IMR-90 (cell line): ENCODE data around the gene UGT2A2. TPM values are rescaled to one million over a fixed set of nuclear protein-coding genes. Genes with fewer than 3 reads are reported as not detected.

Experiments used
- ATAC-seq: fragments of 200-7000 bp; cut with Tn5 transposase; 2 replicates; pipeline ENCODE4 v1.9.1; 2020; ENCODE audit warnings: low read depth, mild to moderate bottlenecking, moderate library complexity
- BruUV-seq: library from RNA; stranded (reverse); fragments of 400-500 nt; replicated peaks from 2 replicates; lab custom pipeline; 2021; lab: Mats Ljungman, UMichigan
- CTCF ChIA-PET: fragments of 300-600 bp; formaldehyde crosslinking; extraction: SDS; loops from one replicate; lab custom pipeline; 2021; ENCODE audit warnings: antibody characterized with exemption; lab: Yijun Ruan, JAX
- POLR2A ChIA-PET: fragments of 300-600 bp; sonication (Branson Sonifier 250); formaldehyde crosslinking; loops from one replicate; lab custom pipeline; 2022; ENCODE audit warnings: antibody characterized with exemption; ENCODE audit not compliant: unreplicated experiment; lab: Charles Lee
- DNase-seq: peaks from one replicate; pipeline ENCODE4 v3.0.0; 2013
- H2AFZ ChIP-seq: replicated peaks from 2 replicates; pipeline ENCODE3; 2013; ENCODE audit warnings: low read length, mild to moderate bottlenecking; ENCODE audit not compliant: poor library complexity
- H2AK5ac ChIP-seq: 2 replicates; pipeline ENCODE4 v1.6.1; 2013; ENCODE audit warnings: low read depth, low read length, inconsistent platforms
- H2AK9ac ChIP-seq: replicated peaks from 2 replicates; pipeline ENCODE3; 2013; ENCODE audit warnings: mild to moderate bottlenecking, low read depth, low read length, moderate library complexity; ENCODE audit not compliant: poor library complexity
- H2BK120ac ChIP-seq: 2 replicates; pipeline ENCODE4 v1.6.1; 2013; ENCODE audit warnings: low read depth, low read length, inconsistent platforms
- H2BK15ac ChIP-seq: 3 replicates; pipeline ENCODE4 v1.6.1; 2013; ENCODE audit warnings: low read depth, low read length, inconsistent platforms
- H2BK20ac ChIP-seq: 2 replicates; pipeline ENCODE4 v1.6.1; 2013; ENCODE audit warnings: low read depth, mild to moderate bottlenecking, inconsistent platforms, low read length, moderate library complexity
- H2BK5ac ChIP-seq: 2 replicates; pipeline ENCODE4 v1.6.1; 2013; ENCODE audit warnings: mild to moderate bottlenecking, low read depth, low read length, inconsistent platforms; ENCODE audit not compliant: poor library complexity, severe bottlenecking
- H3K14ac ChIP-seq: replicated peaks from 2 replicates; pipeline ENCODE4 v1.6.1; 2013; ENCODE audit warnings: low read depth, low read length, inconsistent platforms
- H3K18ac ChIP-seq: 2 replicates; pipeline ENCODE4 v1.6.1; 2013; ENCODE audit warnings: low read depth, low read length, control low read depth
- H3K23ac ChIP-seq: 2 replicates; pipeline ENCODE4 v1.6.1; 2013; ENCODE audit warnings: low read depth, low read length, inconsistent platforms
- H3K27ac ChIP-seq: 2 replicates; pipeline ENCODE4 v1.5.1; 2013; ENCODE audit warnings: mild to moderate bottlenecking, control low read depth, low read length; ENCODE audit not compliant: insufficient read depth
- H3K27me3 ChIP-seq: 2 replicates; pipeline ENCODE4 v1.6.1; 2013; ENCODE audit warnings: low read length; ENCODE audit not compliant: control insufficient read depth, insufficient read depth
- H3K36me3 ChIP-seq: 2 replicates; pipeline ENCODE4 v1.6.1; 2013; ENCODE audit warnings: low read length, mixed read lengths; ENCODE audit not compliant: control insufficient read depth, insufficient read depth
- H3K4ac ChIP-seq: 2 replicates; pipeline ENCODE4 v1.6.1; 2013; ENCODE audit warnings: low read depth, low read length, inconsistent platforms
- H3K4me1 ChIP-seq: 2 replicates; pipeline ENCODE4 v1.6.1; 2013; ENCODE audit warnings: low read length, mixed read lengths; ENCODE audit not compliant: control insufficient read depth, insufficient read depth
- H3K4me2 ChIP-seq: 2 replicates; pipeline ENCODE4 v1.6.1; 2013; ENCODE audit warnings: low read depth, mild to moderate bottlenecking, control low read depth, low read length, moderate library complexity
- H3K4me3 ChIP-seq: 2 replicates; pipeline ENCODE4 v1.5.1; 2013; ENCODE audit warnings: low read depth, mild to moderate bottlenecking, control low read depth, low read length, moderate library complexity; ENCODE audit not compliant: insufficient read depth
- H3K56ac ChIP-seq: 2 replicates; pipeline ENCODE4 v1.6.1; 2013; ENCODE audit warnings: low read length, inconsistent platforms; ENCODE audit not compliant: insufficient read depth; ENCODE audit errors: extremely low read depth
- H3K79me1 ChIP-seq, 2 experiments: 2 replicates each; pipeline ENCODE4 v1.6.1; 2013; ENCODE audit warnings: low read length in 2 of 2, inconsistent platforms in 1 of 2, low read depth in 1 of 2
- H3K9ac ChIP-seq: 2 replicates; pipeline ENCODE4 v1.6.1; 2013; ENCODE audit warnings: low read depth, low read length, control low read depth
- H3K9me1 ChIP-seq: 2 replicates; pipeline ENCODE4 v1.6.1; 2013; ENCODE audit warnings: low read length, inconsistent platforms; ENCODE audit not compliant: insufficient read depth
- H3K9me3 ChIP-seq: 2 replicates; pipeline ENCODE4 v1.6.1; 2013; ENCODE audit warnings: low read length; ENCODE audit not compliant: control insufficient read depth, insufficient read depth
- H4K20me1 ChIP-seq: 2 replicates; pipeline ENCODE4 v1.6.1; 2013; ENCODE audit warnings: low read length, inconsistent platforms; ENCODE audit not compliant: insufficient read depth
- H4K5ac ChIP-seq: 2 replicates; pipeline ENCODE4 v1.6.1; 2013; ENCODE audit warnings: mild to moderate bottlenecking, low read depth, low read length, control low read depth
- H4K8ac ChIP-seq, 2 experiments: 2 replicates each; pipeline ENCODE4 v1.6.1; 2013; ENCODE audit warnings: low read depth in 2 of 2, low read length in 2 of 2, control low read depth in 1 of 2, inconsistent platforms in 1 of 2
- H4K91ac ChIP-seq: 2 replicates; pipeline ENCODE4 v1.6.1; 2013; ENCODE audit warnings: low read depth, low read length, inconsistent platforms; ENCODE audit not compliant: insufficient read depth
- BHLHE40 ChIP-seq: fragments of 150-350 bp; IDR thresholded peaks from 2 replicates; pipeline ENCODE4 v1.6.1; 2016; ENCODE audit warnings: mild to moderate bottlenecking, low read depth, low read length
- CEBPB ChIP-seq: IDR thresholded peaks from 2 replicates; pipeline ENCODE4 v1.6.1; 2012; ENCODE audit warnings: low read depth, low read length, improper control_type of control experiment
- CHD1 ChIP-seq: IDR thresholded peaks from 2 replicates; pipeline ENCODE4 v1.6.1; 2012; ENCODE audit warnings: low read depth, low read length, improper control_type of control experiment
- ELK1 ChIP-seq: fragments of 150-350 bp; IDR thresholded peaks from 2 replicates; pipeline ENCODE4 v1.6.1; 2016; ENCODE audit warnings: low read depth, mild to moderate bottlenecking, low read length, moderate library complexity, borderline replicate concordance
- FOS ChIP-seq: fragments of 150-350 bp; IDR thresholded peaks from 2 replicates; pipeline ENCODE4 v1.6.1; 2016; ENCODE audit warnings: low read depth, low read length
- MAFK ChIP-seq: IDR thresholded peaks from 2 replicates; pipeline ENCODE4 v1.6.1; 2012; ENCODE audit warnings: low read depth, low read length, improper control_type of control experiment
- MAZ ChIP-seq: IDR thresholded peaks from 2 replicates; pipeline ENCODE4 v1.6.1; 2012; ENCODE audit warnings: low read depth, mild to moderate bottlenecking, low read length, improper control_type of control experiment, moderate library complexity, borderline replicate concordance
- MXI1 ChIP-seq: IDR thresholded peaks from 2 replicates; pipeline ENCODE4 v1.6.1; 2012; ENCODE audit warnings: low read depth, mild to moderate bottlenecking, low read length, moderate library complexity, borderline replicate concordance
- NFE2L2 ChIP-seq: fragments of 150-350 bp; IDR thresholded peaks from 2 replicates; pipeline ENCODE4 v1.6.1; 2016; ENCODE audit warnings: low read depth, mild to moderate bottlenecking, low read length
- POLR2A ChIP-seq: IDR thresholded peaks from 2 replicates; pipeline ENCODE4 v1.6.1; 2012; ENCODE audit warnings: mild to moderate bottlenecking, low read depth, low read length
- RAD21 ChIP-seq: IDR thresholded peaks from 2 replicates; pipeline ENCODE4 v1.6.1; 2012; ENCODE audit warnings: low read length, improper control_type of control experiment
- RCOR1 ChIP-seq: IDR thresholded peaks from 2 replicates; pipeline ENCODE4 v1.6.1; 2012; ENCODE audit warnings: mild to moderate bottlenecking, low read length, improper control_type of control experiment; ENCODE audit not compliant: insufficient replicate concordance
- RFX5 ChIP-seq: IDR thresholded peaks from 2 replicates; pipeline ENCODE4 v1.8.0; 2012; ENCODE audit warnings: low read depth, mild to moderate bottlenecking, low read length, moderate library complexity
- SMC3 ChIP-seq: fragments of 150-350 bp; IDR thresholded peaks from 2 replicates; pipeline ENCODE4 v1.6.1; 2016; ENCODE audit warnings: low read depth, mild to moderate bottlenecking, antibody characterized with exemption, low read length, moderate library complexity
- WGBS, 2 experiments: methylation state at CpG; one replicate each; pipeline versions ENCODE4 v1.1.5 to v1.1.7; 2013; ENCODE audit warnings: missing lambda C conversion rate in 2 of 2; ENCODE audit not compliant: insufficient read length in 1 of 2; ENCODE audit errors: extremely low coverage in 2 of 2; 5-methylcytosine and 5-hydroxymethylcytosine counted together
- dilution Hi-C: fragments of 300-500 bp; cut with HindIII; formaldehyde crosslinking; loops from one replicate; pipeline ENCODE4 v1.14.3; 2018; ENCODE audit warnings: low sequenced_read_pairs; ENCODE audit not compliant: unreplicated experiment
- in situ Hi-C: fragments of 300-500 bp; cut with MboI; formaldehyde crosslinking; loops from 3 replicates; pipeline ENCODE4 v1.14.3; 2019; ENCODE audit warnings: low sequenced_read_pairs, inconsistent platforms, mixed read lengths
- intact Hi-C: fragments of 100-400 bp; cut with micrococcal nuclease; formaldehyde crosslinking; loops from 2 replicates; pipeline ENCODE4 v1.10.0; 2022
- polyA plus RNA-seq, 3 experiments: library from polyadenylated mRNA; depleted of rRNA; stranded (reverse); fragments of >200 nt; gene quantifications; 2 replicates each; pipeline ENCODE4 v1.2.3, GENCODE V29; 2012; ENCODE audit warnings: low replicate concordance in 1 of 3
- total RNA-seq: library from RNA; depleted of rRNA; stranded (reverse); fragments of >200 nt; gene quantifications from 2 replicates; pipeline ENCODE4 v1.2.3, GENCODE V29; 2012
- TF ChIP-seq, protein P1 (sequence below): fragments of 150-350 bp; IDR thresholded peaks from 2 replicates; pipeline ENCODE4 v1.6.1; 2017; ENCODE audit warnings: mild to moderate bottlenecking, antibody characterized with exemption, low read length, low read depth
- TF ChIP-seq, protein P2 (sequence below): conservative IDR thresholded peaks from 2 replicates; pipeline ENCODE4 v1.5.1; 2012; ENCODE audit warnings: mild to moderate bottlenecking, low read depth, low read length, improper control_type of control experiment

Gene UGT2A2
- total and polyA plus RNA-seq, 2 of the 4 experiments (the other 2 are of a cell fraction): not detected

DNA sequence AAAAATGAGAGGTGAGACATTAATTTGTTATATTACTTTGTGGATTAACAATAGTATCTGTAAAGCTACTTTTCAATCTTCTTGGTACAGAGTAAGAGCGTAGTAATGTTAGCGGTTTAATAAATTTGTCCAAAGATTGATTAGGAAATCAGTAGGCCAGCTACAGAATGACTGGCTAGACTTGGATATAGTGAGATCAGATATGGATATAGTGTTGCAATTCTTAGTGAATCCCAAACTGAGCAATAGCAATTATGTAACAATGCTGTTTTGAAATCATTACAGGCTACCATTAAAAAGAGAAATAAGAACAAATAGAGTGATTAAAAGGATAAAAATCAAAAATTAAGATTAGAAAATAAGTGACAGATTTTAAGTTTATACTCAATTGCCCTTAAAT is 847 bp upstream of the UGT2A2 start:
- Histone ChIP-seq H4K8ac (no peak overlapping the region), H2BK20ac (no peak overlapping the region), H3K23ac (no peak overlapping the region), H2BK5ac (no peak overlapping the region), H3K9me1 (no peaks in the 10 kb centered on the region), H3K4me2 (no peak overlapping the region), H2BK15ac (no peak overlapping the region), H3K36me3 (no peaks in the 10 kb centered on the region), H2AK9ac (no peak overlapping the region), H4K20me1 (no peaks in the 10 kb centered on the region), H3K9me3 (no peaks in the 10 kb centered on the region), H2BK120ac (no peak overlapping the region), H3K4me1 (no peaks in the 10 kb centered on the region), H4K5ac (no peak overlapping the region), H3K18ac (no peak overlapping the region), H3K4me3 (no peak overlapping the region), H3K4ac (no peak overlapping the region), H2AFZ (no peak overlapping the region), H3K56ac (no peak overlapping the region), H3K9ac (no peak overlapping the region), H3K27ac (no peak overlapping the region), H4K91ac (no peak overlapping the region), H3K27me3 (no peaks in the 10 kb centered on the region), H3K79me1 (no peaks in the 10 kb centered on the region), H3K14ac (no peak overlapping the region), H2AK5ac (no peak overlapping the region)
- ChIA-PET POLR2A (no interaction called here), CTCF (no interaction called here)
- intact Hi-C loops: no loop called here
- no TSS peak for BruUV-seq
- in situ Hi-C loops: no loop called here
- DNase-seq (no peak), ATAC-seq (no peak)
- WGBS, 2 experiments: 48% methylated on average over 2 of the region's 2 CpGs; no CpG with 5 or more reads in 1 of the 2 experiments
- TF ChIP-seq BHLHE40 (no peak), MAFK (no peak), NFE2L2 (no peak), FOS (no peak), MAZ (no peak), MXI1 (no peak), POLR2A (no peak), SMC3 (no peak), CHD1 (no peak), RAD21 (no peak), RCOR1 (no peak), RFX5 (no peak), CEBPB (no peak), ELK1 (no peak)
- TF ChIP-seq, protein P1, sequence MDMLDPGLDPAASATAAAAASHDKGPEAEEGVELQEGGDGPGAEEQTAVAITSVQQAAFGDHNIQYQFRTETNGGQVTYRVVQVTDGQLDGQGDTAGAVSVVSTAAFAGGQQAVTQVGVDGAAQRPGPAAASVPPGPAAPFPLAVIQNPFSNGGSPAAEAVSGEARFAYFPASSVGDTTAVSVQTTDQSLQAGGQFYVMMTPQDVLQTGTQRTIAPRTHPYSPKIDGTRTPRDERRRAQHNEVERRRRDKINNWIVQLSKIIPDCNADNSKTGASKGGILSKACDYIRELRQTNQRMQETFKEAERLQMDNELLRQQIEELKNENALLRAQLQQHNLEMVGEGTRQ: no peak
- TF ChIP-seq, protein P2, sequence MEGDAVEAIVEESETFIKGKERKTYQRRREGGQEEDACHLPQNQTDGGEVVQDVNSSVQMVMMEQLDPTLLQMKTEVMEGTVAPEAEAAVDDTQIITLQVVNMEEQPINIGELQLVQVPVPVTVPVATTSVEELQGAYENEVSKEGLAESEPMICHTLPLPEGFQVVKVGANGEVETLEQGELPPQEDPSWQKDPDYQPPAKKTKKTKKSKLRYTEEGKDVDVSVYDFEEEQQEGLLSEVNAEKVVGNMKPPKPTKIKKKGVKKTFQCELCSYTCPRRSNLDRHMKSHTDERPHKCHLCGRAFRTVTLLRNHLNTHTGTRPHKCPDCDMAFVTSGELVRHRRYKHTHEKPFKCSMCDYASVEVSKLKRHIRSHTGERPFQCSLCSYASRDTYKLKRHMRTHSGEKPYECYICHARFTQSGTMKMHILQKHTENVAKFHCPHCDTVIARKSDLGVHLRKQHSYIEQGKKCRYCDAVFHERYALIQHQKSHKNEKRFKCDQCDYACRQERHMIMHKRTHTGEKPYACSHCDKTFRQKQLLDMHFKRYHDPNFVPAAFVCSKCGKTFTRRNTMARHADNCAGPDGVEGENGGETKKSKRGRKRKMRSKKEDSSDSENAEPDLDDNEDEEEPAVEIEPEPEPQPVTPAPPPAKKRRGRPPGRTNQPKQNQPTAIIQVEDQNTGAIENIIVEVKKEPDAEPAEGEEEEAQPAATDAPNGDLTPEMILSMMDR: no peak
- dilution Hi-C loops: no loop called here
